8988T (cell line): ENCODE results near the gene FSTL1.
"Not testable (repeated sequence)": the region's sequence is repeated elsewhere in the genome, so short reads cannot be mapped to it uniquely, and the experiment has no call there.

Experiments used
- DNase-seq: peaks from one replicate; pipeline ENCODE4 v3.0.0; 2011

Gene FSTL1

DNA sequence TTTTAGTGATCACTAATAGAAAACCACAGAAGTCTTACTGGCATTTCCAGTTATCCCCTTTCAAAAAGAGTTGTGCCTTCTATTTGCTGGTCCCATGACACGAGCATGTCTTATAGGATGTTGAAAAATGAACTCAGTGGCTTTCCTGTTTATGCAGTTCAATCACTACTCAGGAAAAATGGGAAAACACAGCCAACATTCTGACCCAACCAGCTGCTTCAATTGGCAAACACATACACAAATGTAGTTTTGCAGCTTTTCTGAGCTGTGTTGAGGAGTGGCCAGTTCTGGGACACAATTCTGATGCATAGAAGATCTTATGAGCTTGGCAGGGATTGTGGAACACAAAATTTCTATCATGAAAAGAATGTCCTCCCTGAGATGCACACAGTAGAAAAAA is 40.3 kb downstream of the FSTL1 start:
- no peak for DNase-seq

DNA sequence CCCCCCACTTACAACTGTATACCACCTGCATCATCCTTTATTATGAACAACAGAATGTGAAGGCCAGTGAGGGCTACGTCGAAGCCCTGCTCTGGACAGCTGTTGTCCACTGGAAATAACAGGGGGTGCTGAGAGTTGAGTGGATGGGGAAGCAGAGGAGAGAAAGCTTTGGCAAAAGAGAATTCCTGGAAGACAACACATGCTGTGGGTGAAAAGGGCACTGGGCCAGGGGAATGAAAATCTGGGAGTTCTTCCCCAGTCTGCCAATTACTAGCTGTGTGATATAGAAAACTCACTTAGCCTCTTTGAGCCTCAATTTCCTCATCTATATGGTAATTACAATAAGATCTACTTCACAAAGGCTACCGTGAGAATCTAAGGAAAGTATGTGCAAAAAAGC is 40.7 kb downstream of the FSTL1 start:
- no peak for DNase-seq

DNA sequence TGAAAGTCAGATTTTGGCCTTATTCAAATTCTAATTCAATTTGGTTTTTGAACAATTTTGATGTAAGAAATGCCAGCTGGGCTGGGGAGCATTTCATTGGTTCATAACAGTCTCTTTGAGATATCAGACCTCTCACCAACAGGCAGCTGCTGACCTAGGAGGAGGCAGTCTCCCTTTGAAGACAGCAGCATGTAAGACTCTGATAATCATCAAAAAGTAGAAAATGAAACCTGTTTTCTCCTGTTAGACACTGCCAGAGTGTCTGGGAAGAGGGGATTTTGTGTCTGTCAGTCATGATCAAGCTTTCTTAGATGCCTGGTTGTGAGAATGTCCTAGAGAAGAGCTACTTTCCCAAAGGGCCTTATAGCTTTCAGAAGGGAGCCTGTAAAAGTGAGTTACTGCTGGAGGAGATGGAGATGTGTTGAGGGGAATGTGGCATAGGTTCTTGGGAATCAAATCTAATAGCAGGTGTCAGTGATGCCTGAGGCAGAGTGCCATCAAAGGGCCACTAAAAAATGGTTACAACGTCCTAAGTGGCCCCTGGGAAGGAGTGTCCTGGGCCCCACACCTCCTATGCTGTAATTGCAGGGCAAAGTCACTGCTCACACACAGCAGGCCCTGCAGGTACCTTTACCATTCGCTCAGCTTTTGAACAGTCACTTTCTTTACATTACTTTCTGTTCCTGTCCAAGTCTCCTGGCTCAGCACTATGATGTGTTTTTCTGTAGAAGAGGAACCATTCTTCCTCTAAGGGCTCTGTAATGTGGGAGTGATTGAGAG is 43.1 kb downstream of the FSTL1 start:
- DNase-seq = no peak

DNA sequence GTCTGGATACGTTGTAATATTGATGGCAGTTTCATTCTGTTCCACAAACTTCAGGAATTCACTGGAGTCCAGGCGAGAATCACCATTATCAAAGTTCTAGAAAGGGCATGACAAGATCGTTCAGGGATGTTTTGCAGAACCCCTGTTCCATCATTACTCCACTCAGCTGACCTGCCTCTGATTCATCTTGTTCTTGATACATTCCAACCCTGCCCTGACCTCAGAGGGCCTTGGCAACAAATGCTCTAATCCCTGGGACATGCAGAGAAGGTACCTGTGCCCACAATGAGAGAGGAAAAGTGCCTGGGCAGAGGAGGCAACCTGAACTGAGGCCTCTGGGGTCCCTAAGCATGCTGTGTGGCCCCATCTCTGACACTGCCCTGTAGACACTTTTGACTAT is 45.9 kb downstream of the FSTL1 start:
- no peak for DNase-seq

DNA sequence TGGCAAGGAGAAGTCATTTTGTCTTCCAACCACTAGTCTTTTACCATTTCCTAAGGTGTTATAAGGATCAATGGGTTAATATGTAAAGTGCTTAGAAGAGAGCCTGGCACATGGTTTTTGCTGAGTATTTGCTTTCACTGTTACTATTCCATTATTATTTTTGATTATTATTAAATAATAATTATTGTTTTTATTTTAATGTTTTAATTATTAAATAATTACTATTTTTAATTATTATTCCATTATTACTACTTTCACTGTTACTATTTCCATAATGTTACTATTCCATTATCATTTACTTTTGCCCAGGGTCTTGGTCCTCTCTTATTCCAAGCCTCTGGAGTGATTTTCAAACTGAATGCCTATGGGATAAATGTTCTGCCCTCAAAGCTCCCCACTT is 48.5 kb downstream of the FSTL1 start:
- no peak for DNase-seq

DNA sequence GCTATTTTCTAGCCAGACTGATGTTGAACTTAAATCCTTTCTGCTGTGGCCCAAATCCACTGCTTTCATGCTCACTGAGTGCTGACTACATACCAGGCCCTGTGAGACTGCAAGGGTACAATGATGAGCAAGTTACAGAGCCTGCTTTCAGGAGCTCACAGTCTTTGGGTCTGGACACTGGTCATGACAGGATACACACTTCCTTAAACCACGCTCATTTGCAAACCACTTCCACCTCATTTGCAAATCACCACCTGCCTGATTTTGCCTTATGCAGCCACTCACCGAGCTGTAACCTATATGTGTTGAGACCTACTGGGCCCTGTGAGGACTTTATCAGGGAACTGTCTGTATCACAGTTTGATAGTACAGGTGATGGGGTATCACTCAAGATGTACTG is 51.4 kb downstream of the FSTL1 start:
- DNase-seq = no peak

DNA sequence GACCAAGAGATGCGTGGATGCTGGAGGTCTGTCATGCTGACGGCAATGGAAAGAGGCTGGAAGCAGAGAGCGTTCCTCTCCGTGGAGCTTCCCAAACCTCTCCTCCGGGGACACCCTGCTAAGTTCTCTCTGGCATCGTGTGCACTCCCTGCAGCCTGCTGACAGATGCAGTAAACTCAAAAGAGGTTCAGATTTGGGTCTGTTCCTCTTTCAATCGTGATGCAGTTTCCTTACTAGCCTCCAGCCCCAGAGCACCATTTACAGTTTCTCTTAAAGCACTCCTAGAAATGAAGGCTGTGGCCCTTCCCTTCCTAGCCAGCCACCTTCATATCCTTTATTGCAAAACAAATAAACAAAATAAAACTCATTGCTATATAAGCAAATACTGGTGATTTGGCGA is 54.3 kb downstream of the FSTL1 start:
- DNase-seq = no peak

DNA sequence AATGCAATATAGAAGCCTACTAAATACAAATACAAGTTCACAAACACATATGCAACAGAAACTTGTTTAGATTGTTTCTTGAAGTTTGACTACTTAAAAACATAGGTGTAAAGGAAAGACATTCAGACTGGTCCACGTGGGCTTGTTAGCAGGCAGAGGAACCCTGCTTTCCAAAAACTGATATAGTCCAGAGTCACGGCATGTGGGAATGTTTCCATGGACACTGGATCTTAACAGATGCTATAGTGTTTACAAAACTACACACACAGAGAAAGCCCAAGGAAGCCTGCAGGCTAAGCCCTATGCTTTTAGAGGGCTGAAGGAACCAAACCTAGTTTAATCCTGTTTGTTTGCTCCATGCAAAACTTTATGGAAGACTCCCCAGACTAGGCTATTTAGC is 56.4 kb downstream of the FSTL1 start:
- DNase-seq = no peak

DNA sequence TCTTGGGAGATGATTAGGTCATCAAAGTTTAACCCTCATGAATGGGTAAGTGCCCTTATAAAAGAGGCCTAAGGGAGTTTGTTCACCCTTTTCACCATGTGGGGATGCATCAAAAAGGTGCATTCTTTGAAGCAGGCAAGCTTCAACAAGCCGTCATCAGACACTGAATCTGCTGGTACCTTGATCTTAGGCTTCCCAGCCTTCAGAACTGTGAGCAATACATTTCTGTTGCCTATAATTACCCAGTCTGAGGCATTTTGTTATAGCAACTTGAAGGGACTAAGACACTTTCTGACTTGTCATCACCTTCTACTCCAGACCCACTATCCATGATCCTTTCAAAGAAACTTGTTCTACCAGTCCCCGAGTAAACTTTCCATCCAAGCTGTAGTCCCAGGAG is 57.0 kb downstream of the FSTL1 start:
- no peak for DNase-seq

DNA sequence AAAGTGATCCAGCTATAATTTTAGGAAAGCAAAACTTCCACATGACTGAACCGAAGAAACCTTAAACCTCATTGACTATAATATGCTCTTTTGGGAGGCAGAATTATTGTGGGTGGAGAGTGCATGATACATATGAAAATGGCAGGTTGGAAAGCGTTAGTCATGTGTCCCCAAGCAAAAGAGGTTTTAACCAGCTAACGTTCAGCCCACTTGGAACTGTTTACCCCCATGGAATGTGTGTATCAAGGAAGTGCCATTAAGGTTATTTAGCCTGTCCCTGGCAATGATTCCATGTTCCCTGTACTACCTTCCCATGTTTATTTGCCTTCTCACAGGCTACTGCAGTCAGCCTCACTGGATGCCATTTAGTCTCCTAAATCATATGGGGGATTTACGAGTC is 57.5 kb downstream of the FSTL1 start:
- DNase-seq = no peak

DNA sequence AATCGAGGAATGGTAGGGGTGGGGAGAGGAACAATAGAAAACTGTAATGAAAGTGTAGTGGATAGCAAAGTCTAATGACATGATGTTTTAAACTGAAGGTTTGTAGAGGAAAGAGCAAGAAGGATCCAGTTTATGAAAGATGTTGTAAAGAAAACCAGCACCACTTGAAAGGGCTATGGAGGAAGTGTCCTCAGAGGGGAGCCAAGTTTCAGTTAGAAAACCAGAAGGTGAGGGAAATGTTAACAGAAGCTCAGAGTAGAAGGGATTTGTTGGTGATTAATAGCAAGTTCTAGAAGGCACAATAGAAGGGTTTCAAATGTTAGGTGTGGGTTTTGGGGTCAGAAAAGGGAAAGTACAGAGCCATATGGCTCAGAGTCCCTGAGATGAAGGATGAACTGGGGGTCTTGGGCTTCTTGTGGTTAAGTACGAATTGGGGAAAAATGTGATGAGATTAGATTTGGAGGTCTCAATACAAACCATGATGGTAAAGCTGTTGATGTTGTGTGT is 67.8 kb downstream of the FSTL1 start:
- no peak for DNase-seq

DNA sequence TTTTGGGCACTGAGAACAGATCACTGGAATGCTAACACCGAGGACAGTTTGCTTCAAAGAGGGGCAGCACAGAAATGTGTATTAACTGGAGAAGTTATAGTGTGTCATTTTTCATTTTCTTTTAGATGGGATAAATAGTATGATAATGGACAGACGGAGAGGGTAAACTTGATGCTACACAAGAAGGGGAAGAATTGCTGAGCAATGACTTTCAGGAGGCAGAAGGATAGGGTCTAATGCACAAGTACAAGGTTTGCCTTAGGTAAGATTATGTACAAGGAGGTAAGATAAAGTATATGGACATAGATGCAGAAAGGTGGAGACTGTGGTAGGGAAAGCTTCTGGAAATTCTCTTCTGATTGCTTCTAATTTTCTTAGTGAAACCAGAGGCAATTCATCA is 69.3 kb downstream of the FSTL1 start:
- no peak for DNase-seq

DNA sequence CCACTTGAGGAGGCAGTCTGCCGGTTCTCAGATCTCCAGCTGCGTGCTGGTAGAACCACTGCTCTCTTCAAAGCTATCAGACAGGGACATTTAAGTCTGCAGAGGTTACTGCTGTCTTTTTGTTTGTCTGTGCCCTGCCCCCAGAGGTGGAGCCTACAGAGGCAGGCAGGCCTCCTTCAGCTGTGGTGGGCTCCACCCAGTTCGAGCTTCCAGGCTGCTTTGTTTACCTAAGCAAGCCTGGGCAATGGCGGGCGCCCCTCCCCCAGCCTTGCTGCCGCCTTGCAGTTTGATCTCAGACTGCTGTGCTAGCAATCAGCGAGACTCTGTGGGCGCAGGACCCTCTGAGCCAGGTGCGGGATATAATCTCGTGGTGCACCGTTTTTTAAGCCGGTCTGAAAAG is 72.8 kb downstream of the FSTL1 start:
- not testable (repeated sequence) for DNase-seq

DNA sequence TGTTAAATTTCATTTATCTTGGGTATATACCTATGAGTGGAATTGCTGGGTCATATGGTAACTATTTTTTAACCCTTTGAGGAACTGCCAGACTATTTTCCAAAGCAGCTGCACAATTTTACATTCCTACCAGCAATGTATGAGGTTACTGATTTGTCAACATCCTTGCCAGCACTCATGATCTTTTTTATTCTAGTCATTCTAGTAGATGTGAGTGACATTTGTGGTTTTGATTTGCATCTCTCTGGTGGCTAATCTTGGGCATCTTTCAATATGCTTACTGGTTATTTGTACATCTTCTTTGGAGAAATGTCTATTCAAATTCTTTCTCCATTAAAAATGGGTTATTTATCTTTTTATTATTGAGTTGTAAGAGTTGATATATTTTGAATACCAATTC is 80.3 kb downstream of the FSTL1 start:
- DNase-seq = no peak

DNA sequence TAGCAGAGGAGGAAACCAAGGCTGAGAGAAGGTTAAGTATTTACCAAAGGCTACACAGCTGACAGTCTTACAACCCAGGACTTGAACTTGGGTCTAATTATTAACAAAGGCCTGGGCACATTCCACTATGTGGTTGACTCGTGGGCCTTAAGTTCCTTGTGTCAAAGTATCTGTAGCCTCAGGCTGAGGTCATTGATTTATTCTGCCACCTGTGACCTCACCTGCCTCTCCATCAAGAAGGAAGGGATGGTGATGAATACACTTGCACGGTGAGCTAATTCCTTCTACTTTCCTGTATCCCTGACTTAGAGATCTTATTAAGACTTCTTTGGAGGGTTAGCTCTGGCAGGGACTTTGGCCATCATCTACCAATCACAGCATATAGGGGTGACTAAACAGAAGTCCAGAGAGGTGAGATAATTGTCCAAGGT is 81.7 kb downstream of the FSTL1 start:
- DNase-seq = no peak

DNA sequence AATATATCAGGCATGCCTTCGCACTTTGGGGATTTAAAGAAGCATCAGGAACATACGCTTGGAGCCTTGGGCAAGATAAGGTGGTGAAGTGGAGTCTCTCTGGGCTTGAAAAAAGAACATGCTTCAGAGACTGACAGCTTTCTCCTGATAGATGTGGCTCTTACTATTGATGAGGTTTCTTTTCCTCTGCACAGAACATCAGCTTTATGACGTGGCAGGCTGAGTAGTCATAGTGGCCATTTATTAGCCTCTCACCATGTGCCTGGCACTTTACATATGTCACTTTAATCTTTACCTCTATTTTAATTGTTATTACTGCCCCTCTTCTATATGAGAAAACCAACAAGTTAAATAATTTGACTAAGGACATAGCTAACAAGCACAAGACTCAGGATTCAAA is 82.6 kb downstream of the FSTL1 start:
- no peak for DNase-seq

DNA sequence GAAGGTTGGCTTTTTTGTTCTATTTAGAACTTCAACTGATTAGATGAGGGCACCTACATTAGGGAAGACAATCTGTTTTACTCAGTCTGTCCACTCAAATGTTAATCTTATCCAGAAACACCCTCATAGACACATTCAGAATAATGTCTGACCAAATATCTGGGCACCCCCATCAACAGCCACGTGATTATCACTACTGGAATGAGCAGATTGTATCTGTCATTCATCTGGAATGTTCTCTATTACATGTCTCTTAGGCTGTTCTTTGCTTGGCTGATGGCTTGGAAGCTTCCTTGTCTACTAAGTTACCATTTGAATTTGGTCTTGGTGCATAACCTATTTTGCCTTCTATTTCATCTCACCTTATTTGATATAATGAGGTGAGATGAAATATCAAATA is 86.0 kb downstream of the FSTL1 start:
- DNase-seq = no peak

DNA sequence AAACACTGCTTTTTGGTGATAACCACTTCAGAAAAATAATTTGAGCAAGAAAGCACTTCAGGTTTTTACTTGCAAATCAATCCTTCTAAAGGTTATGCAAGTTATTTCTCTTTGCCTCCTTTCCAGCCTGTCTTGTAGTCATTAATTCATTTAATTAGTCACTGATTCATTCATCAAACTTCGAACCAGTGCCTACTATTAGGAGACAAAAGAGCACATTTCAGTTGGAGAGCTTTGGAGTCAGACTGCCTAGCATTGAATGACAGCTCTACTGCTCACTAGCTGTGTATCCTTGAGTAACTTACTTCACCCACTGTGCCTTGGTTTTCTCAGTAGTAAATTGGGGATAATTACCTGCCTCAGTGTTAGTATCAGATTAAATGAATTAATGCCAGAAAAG is 86.7 kb downstream of the FSTL1 start:
- DNase-seq = no peak

DNA sequence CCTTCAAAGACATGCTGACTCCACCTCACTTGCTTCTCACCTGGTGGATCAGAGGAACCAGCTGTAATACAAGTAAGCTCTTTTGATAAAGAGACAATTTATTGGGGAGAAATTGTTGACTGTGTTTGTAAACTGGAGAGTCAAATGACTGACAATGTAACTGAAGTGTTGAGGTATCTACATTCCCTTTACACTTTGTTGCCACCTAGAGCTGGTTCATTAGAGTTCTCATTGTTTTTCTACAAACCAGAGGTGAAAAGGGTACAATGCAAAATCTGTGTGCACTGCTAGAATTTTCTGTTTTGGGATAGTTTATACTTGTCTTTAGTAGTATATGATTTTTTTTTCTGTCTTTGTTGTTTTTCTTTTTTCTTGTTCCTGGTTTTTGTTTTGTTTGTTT is 93.0 kb downstream of the FSTL1 start:
- DNase-seq = no peak

DNA sequence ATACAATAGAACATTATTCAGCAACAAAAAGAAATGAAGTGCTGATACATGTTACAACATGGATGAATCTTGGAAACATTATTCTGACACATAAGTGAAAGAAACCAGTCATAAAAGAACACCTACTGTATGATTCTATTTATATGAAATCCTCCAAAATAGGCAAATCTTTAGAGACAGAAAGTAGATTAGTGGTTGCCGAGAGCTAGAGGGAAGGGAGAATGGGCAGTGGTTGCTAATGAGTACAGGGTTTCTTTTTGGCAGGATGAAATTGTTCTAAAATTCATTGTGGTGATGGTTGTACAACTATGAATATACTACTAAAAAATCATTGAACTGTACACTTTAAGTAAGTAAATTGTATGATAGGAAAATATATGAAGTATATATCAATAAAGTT is 95.3 kb downstream of the FSTL1 start:
- DNase-seq = no peak

DNA sequence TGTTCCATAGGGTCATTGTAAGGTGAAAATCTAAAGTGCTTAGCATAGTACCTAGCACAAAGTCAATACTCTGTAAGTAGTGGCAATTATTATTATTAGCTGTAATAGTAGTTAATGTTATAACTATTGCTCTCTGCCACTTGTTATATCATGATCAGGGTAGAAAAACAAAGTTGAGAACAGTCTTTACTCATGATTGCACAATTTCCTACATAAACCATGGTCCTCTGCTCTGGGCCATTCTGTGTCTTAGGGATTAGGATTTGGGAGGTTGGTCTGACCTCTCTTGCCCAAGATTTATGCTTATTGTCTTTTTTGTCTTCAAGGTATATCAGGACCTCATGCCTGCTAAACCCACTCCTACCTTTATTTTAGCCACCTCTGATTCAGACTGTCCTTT is 97.3 kb downstream of the FSTL1 start:
- DNase-seq = no peak

DNA sequence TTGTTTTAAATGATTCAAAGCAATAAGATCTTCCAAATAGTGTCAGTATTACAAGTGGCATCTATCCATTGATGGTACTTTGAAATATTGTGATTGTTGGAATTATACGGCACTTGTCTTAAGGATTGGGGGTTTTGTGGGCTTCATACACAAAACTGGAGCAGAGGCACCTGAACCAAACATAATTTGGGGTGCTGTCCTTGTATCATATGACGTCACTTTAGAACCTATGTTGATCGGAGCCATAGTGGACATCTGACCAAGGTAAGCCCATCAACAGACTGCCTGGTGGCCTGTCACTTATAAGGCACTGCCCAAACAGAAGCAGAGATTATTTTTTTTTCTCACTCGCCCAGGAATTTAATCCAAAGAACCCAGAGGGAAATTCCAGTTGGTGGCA is 98.8 kb downstream of the FSTL1 start:
- no peak for DNase-seq

DNA sequence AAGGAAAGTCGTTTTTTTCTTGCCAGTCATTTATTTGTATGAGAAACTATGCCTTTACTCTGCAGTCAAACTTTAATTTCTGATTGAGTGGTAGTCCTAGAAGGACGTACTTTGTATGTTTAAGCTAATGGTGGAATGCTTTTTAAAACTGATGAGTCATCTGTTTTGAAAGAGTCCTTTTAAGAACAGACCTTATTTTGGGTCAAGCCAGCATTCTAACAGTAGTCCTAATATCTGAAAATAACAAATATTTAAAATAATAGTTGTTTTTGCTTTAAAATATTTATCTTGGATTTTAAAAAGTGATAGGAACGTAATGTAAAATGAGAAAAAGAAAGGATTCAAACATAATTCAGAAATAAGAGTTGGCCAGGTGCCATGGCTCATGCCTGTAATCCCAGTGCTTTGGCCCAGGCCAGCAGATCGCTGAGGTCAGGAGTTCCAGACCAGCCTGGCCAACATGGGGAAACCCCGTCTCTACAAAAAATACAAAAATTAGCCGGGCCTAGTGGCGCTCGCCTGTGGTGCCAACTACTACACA is 100.3 kb downstream of the FSTL1 start:
- no peak for DNase-seq

DNA sequence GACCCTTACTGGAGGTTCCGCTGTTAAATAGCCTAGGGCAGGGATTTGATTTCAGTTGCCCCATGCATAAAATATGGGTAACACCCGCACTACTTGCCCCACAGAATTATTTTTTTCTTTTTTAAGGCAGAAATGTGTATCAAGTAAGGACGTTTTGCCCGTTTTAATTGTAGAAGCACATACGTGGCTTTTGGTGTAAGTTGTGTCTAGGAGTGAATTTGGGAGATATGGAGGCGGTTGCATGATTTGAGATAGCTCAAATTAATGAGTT is 101.0 kb downstream of the FSTL1 start:
- DNase-seq = no peak
